ENCODE results near the gene HHIPL1. TPM values are rescaled to one million over a fixed set of nuclear protein-coding genes. Genes with fewer than 3 reads are reported as not detected.

Gene HHIPL1
- total RNA-seq, 2 donors from 2014 or later, result under 0.01 to 0.26 TPM

DNA sequence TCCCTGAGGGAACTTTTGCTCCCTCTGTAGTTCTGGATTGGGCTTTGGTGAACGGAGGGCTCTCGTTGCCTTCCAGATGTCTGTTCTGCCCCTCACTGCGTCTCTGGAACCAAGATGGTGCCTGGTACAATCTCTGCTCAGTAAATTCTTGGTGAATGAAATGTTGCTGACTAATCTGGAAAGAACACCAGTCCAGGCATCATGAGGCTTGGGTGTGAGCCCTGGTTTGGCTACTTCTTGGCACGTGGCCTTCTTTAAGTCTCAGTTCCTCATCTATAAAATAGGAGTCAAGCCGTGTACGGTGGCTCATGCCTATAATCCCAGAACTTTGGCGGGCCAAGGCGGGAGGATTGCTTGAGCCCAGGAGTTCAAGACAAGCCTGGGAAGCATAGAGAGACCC is 4.3 kb downstream of the HHIPL1 start:
- DNase-seq, result no peak
- no peak for TF ChIP-seq POLR2A (IDR thresholded peaks at IDR 0.05)
- TF ChIP-seq, protein P1, sequence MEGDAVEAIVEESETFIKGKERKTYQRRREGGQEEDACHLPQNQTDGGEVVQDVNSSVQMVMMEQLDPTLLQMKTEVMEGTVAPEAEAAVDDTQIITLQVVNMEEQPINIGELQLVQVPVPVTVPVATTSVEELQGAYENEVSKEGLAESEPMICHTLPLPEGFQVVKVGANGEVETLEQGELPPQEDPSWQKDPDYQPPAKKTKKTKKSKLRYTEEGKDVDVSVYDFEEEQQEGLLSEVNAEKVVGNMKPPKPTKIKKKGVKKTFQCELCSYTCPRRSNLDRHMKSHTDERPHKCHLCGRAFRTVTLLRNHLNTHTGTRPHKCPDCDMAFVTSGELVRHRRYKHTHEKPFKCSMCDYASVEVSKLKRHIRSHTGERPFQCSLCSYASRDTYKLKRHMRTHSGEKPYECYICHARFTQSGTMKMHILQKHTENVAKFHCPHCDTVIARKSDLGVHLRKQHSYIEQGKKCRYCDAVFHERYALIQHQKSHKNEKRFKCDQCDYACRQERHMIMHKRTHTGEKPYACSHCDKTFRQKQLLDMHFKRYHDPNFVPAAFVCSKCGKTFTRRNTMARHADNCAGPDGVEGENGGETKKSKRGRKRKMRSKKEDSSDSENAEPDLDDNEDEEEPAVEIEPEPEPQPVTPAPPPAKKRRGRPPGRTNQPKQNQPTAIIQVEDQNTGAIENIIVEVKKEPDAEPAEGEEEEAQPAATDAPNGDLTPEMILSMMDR (IDR thresholded peaks at IDR 0.05), result no peak
- H3K9me3 ChIP-seq, result no peaks in the 10 kb centered on the region
- H3K36me3 ChIP-seq (replicated peaks in 1 of 2; ENCODE audit: insufficient read depth in 1 of 2, low read depth in 2 of 2), result no peaks in the 10 kb centered on the region
- 73 to 85% methylated on average over 7 to 8 of the region's 8 CpGs for WGBS, 2 donors
- intact Hi-C loops (cut with DNase I), result no loop called here
- ATAC-seq, result no peak
- peaks cover 0 to 7% of the 10 kb centered on the region in 2 donors for H3K27me3 ChIP-seq
- H3K4me3 ChIP-seq, result no peak overlapping the region
- H3K27ac ChIP-seq, result no peak overlapping the region
- peaks cover 12% of the 10 kb centered on the region for H3K4me1 ChIP-seq

DNA sequence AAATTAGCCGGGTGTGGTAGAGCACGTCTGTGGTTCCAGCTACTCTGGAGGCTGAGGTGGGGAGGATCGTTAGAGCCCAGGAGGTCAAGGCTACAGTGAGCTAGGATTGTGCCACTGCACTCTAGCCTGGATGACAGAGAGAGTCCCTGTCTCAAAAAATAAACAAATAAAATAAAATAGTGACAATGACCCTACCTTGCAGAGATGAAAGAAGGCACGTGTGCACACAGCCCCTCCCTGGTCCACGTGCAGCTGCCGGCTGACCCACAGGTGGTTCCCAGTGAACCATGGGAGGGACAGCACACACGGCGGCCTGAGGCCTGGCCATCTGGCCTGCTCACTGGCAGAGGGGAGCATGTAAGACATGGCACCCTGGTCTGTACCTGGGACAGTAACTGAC is 4.7 kb downstream of the HHIPL1 start:
- intact Hi-C loops (cut with DNase I), result no loop called here
- Histone ChIP-seq H3K27ac (no peak overlapping the region), H3K36me3 (replicated peaks in 1 of 2; ENCODE audit: insufficient read depth in 1 of 2, low read depth in 2 of 2) (no peaks in the 10 kb centered on the region), H3K4me1 (peaks cover 14% of the 10 kb centered on the region), H3K9me3 (no peaks in the 10 kb centered on the region), H3K4me3 (no peak overlapping the region), H3K27me3 (peaks cover 0 to 7% of the 10 kb centered on the region in 2 donors)
- ATAC-seq, result no peak
- 68 to 83% methylated on average over 7 to 8 of the region's 8 CpGs for WGBS, 2 donors
- TF ChIP-seq, protein P1 (IDR thresholded peaks at IDR 0.05), result no peak
- TF ChIP-seq POLR2A (IDR thresholded peaks at IDR 0.05), result no peak
- no peak for DNase-seq

DNA sequence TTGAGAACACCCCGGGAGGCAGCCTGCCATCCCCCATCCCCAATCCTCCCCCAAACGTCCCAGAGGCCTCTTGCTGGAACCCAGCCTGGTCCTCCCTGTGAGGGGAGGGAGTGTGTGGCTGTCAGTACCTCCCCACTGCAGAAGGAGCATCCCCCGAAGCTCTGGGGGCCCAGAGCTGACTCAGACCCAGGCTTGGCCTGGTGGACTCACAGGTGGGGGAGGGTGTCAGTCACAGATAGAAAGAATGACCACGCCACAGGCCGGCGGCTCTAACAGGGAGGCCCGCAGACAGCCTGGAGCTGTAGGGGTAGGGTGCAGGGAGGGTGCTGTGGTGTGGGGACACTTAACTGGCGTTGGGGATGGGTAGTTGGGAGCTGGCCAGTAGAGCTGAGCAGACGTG is 5.3 kb downstream of the HHIPL1 start:
- no peaks in the 10 kb centered on the region for H3K36me3 ChIP-seq (replicated peaks in 1 of 2; ENCODE audit: insufficient read depth in 1 of 2, low read depth in 2 of 2)
- intact Hi-C loops (cut with DNase I), result no loop called here
- no peak overlapping the region for H3K27ac ChIP-seq
- no peaks in the 10 kb centered on the region for H3K9me3 ChIP-seq
- no peak overlapping the region for H3K4me3 ChIP-seq
- no peak for TF ChIP-seq POLR2A (IDR thresholded peaks at IDR 0.05)
- TF ChIP-seq, protein P1 (IDR thresholded peaks at IDR 0.05), result no peak
- ATAC-seq (no peak), DNase-seq (no peak)
- 83 to 84% methylated on average over 6 to 9 of the region's 9 CpGs for WGBS, 2 donors
- H3K4me1 ChIP-seq, result peaks cover 9% of the 10 kb centered on the region
- peaks cover 0 to 7% of the 10 kb centered on the region in 2 donors for H3K27me3 ChIP-seq

DNA sequence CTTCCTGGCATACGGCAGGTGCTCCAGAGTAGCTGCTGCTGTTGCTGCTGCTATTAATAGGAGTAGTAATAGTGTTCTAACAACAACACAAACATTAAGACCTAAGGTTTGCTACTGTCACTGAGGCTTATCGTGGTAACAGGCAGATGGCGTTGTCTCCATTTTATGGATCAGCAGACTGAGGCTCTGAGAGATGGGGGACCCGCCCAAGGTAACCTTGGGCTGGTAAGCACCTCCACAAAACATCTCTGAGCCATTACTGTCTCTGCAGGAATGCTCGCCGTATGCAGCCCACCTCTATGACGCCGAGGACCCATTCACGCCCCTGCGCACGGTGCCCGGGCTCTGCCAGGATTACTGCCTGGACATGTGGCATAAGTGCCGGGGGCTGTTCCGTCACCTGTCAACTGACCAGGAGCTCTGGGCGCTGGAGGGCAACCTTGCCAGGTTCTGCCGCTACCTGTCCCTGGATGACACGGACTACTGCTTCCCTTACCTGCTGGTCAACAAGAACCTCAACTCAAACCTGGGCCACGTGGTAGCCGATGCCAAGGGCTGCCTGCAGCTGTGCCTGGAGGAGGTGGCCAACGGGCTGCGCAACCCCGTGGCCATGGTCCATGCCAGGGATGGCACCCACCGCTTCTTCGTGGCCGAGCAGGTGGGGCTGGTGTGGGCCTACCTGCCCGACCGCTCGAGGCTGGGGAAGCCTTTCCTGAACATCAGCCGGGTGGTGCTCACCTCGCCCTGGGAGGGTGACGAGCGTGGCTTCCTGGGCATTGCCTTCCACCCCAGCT is 7.2 kb downstream of the HHIPL1 start:
- ATAC-seq (no peak), DNase-seq (no peak)
- TF ChIP-seq POLR2A (IDR thresholded peaks at IDR 0.05), result no peak
- TF ChIP-seq, protein P1 (IDR thresholded peaks at IDR 0.05), result no peak
- Histone ChIP-seq H3K27ac (no peak overlapping the region), H3K9me3 (no peaks in the 10 kb centered on the region), H3K4me3 (no peak overlapping the region), H3K4me1 (peaks cover 4% of the 10 kb centered on the region), H3K27me3 (no peaks in the 10 kb centered on the region), H3K36me3 (replicated peaks in 1 of 2; ENCODE audit: insufficient read depth in 1 of 2, low read depth in 2 of 2) (no peaks in the 10 kb centered on the region)
- 85 to 86% methylated on average over 14 to 16 of the region's 32 CpGs for WGBS, 2 donors
- intact Hi-C loops (cut with DNase I), result no loop called here
